Ramos (cell line): ENCODE measurements around the gene VPS26A.

Source experiments
- in situ Hi-C: fragments of 300-500 bp; cut with MboI; formaldehyde crosslinking; loops from one replicate; pipeline ENCODE4 v1.14.3; 2022; ENCODE audit warnings: low sequenced_read_pairs; ENCODE audit not compliant: unreplicated experiment

Gene VPS26A

GRCh38 chr10:69215405-69216171 is 91.6 kb downstream of the VPS26A start:
- in situ Hi-C loops: no loop called here

- in situ Hi-C loops: no loop called here
These were observed 92.7 kb downstream of the VPS26A start for GRCh38 chr10:69216577-69217118.

GRCh38 chr10:69217119-69217754 is 93.3 kb downstream of the VPS26A start:
- in situ Hi-C loops: no loop called here

- in situ Hi-C loops: no loop called here
These were observed 94.9 kb downstream of the VPS26A start for GRCh38 chr10:69218831-69219230.

GRCh38 chr10:69220041-69220451 is 96.1 kb downstream of the VPS26A start, which contains the start of gene HKDC1:
TSS of gene HKDC1 (plus strand) at chr10:69220332. CDS start at chr10:69220436, 104 bp downstream.
- in situ Hi-C loops: no loop called here

- in situ Hi-C loops: no loop called here
These were observed 96.5 kb downstream of the VPS26A start for GRCh38 chr10:69220507-69220906.
